SH-SY5Y (cell line): Measurements from ENCODE around the gene ZBTB16.

Experiments
- GATA2 ChIP-seq: IDR thresholded peaks from 2 replicates; pipeline ENCODE4 v1.6.1; 2011; ENCODE audit warnings: mild to moderate bottlenecking, low read depth, low read length
- GATA3 ChIP-seq: IDR thresholded peaks from 2 replicates; pipeline ENCODE4 v1.6.1; 2011; ENCODE audit warnings: low read depth, mild to moderate bottlenecking, low read length, moderate library complexity

DNA sequence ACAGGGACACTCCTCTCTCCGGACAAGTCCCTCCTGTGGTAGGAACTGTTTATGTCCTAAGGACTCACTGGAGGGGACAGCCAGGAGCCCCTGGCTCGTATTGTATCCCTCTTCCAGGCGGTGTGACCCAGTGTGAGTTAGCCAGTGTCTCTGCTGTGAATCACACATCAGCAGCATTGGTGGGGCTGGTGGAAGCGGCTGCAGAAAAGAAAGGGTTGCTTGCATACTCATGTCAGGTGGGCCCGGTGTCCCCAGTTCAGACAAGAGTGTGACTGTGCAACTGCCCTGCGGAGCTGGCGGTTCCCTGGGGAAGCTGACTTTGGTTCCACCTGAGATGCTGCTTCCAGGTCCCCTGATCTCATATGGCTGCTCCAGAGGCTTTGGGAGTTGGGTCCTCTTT is 99.4 kb downstream of the ZBTB16 start:
- TF ChIP-seq GATA3, result no peak
- TF ChIP-seq GATA2, result no peak
